Kidney (tissue), 14 donors: ENCODE measurements around the gene ZFAND6. TPM values are rescaled to one million over a fixed set of nuclear protein-coding genes. Genes with fewer than 3 reads are reported as not detected.

Experiments
- DNase-seq, 5 donors: peaks; one replicate each; pipeline ENCODE4 v3.0.0-alpha.2; 2013 to 2020
- FAIRE-seq: peaks from 2 replicates; lab custom pipeline; 2012; peaks lifted over from hg19 to GRCh38; lab: Jason Lieb, UNC
- H3K27ac ChIP-seq, 2 donors: one replicate each; pipeline ENCODE4 v1.7.0; 2013; ENCODE audit warnings: low read depth in 2 of 2, low read length in 2 of 2, inconsistent platforms in 1 of 2
- H3K27me3 ChIP-seq: one replicate; pipeline ENCODE4 v1.7.1; 2013; ENCODE audit warnings: low read length, inconsistent platforms; ENCODE audit not compliant: control insufficient read depth, insufficient read depth
- H3K36me3 ChIP-seq, 3 donors: one replicate each; pipeline versions ENCODE4 v1.7.0 to v1.7.1; 2013; ENCODE audit warnings: low read length in 3 of 3, control low read depth in 1 of 3, inconsistent platforms in 1 of 3; ENCODE audit not compliant: insufficient read depth in 3 of 3, control insufficient read depth in 2 of 3
- H3K4me1 ChIP-seq, 3 donors: one replicate each; pipeline versions ENCODE4 v1.7.0 to v1.7.1; 2013; ENCODE audit warnings: low read length in 3 of 3, inconsistent platforms in 1 of 3, low read depth in 1 of 3; ENCODE audit not compliant: control insufficient read depth in 2 of 3, insufficient read depth in 2 of 3
- H3K4me3 ChIP-seq, 3 donors: one replicate each; pipeline versions ENCODE4 v1.7.0 to v1.8.1; 2013; ENCODE audit warnings: low read length in 3 of 3, control low read depth in 1 of 3, inconsistent platforms in 1 of 3
- H3K9ac ChIP-seq, 3 donors: one replicate each; pipeline versions ENCODE4 v1.7.0 to v1.7.1; 2013; ENCODE audit warnings: low read length in 3 of 3, control low read depth in 1 of 3, inconsistent platforms in 1 of 3
- H3K9me3 ChIP-seq, 3 donors: one replicate each; pipeline versions ENCODE4 v1.7.0 to v1.7.1; 2013; ENCODE audit warnings: low read length in 3 of 3, control low read depth in 1 of 3, inconsistent platforms in 1 of 3; ENCODE audit not compliant: control insufficient read depth in 2 of 3, insufficient read depth in 1 of 3
- intact Hi-C: fragments of 100-400 bp; cut with DNase I; formaldehyde crosslinking; loops from one replicate; pipeline ENCODE4 v1.11.1; 2022
- polyA plus RNA-seq: library from polyadenylated mRNA; stranded (reverse); fragments of 350-450 nt; fragmentation: Illumina TruSeq; extraction: RNeasy Lipid Tissue Mini Kit (QIAGEN cat#74804); gene quantifications from one replicate; pipeline ENCODE4 v1.2.3, GENCODE V29; 2014; ENCODE audit warnings: low read depth, low replicate concordance; ENCODE audit not compliant: insufficient read depth
- total RNA-seq: library from RNA; stranded (reverse); fragmentation: NEBNext Ultra II Directional; extraction: Animal tissue kit (Norgen Biotek cat#: 25700); gene quantifications from one replicate; pipeline ENCODE4 v1.2.1, GENCODE V29; 2021
- TF ChIP-seq, protein P1 (sequence below): IDR thresholded peaks from 3 replicates; pipeline ENCODE4 v1.5.1; 2012; ENCODE audit warnings: mild to moderate bottlenecking, moderate library complexity, borderline replicate concordance; ENCODE audit not compliant: insufficient read depth; ENCODE audit errors: extremely low read depth
- donor health status: control.
- donor health status: control.
- donor health status: control.
- donor health status: control.
- donor health status: control.
- donor health status: DM: yes; HTN: yes; CAD: no.
- donor health status: Normal renal cell carcinoma (clear cell type).

Gene ZFAND6
- total and polyA plus RNA-seq, 2 donors from 2014 or later: 72.3 to 85.7 TPM

DNA sequence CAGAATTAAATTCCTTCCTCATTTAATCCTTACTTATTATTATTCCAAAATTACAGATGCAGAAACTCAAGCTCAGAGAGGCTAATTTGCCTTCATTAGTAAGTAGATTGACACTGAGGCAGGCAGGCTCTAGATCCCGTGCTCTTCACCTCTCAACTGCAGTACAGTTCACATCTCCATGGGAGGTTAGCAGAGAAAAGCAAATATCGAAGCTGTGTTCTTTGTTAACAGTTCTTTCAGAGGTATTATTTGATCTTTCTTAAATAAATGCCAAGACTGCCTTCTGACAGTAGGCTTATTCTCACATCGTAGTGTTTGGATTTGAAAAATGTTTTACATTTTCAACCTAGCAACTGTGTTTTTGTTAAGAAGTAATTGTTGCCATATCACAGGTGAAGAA lies 77.4 kb downstream of the ZFAND6 start:
- TF ChIP-seq, protein P1, sequence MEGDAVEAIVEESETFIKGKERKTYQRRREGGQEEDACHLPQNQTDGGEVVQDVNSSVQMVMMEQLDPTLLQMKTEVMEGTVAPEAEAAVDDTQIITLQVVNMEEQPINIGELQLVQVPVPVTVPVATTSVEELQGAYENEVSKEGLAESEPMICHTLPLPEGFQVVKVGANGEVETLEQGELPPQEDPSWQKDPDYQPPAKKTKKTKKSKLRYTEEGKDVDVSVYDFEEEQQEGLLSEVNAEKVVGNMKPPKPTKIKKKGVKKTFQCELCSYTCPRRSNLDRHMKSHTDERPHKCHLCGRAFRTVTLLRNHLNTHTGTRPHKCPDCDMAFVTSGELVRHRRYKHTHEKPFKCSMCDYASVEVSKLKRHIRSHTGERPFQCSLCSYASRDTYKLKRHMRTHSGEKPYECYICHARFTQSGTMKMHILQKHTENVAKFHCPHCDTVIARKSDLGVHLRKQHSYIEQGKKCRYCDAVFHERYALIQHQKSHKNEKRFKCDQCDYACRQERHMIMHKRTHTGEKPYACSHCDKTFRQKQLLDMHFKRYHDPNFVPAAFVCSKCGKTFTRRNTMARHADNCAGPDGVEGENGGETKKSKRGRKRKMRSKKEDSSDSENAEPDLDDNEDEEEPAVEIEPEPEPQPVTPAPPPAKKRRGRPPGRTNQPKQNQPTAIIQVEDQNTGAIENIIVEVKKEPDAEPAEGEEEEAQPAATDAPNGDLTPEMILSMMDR: no peak
- intact Hi-C loops: no loop called here
- no peak overlapping the region for H3K27ac ChIP-seq
- peaks cover 0 to 7% (median 3%) of the 10 kb centered on the region in 3 donors for H3K36me3 ChIP-seq
- no peaks in the 10 kb centered on the region for H3K9me3 ChIP-seq
- no peak overlapping the region for H3K4me3 ChIP-seq
- no peak overlapping the region for H3K9ac ChIP-seq
- DNase-seq (no peak), FAIRE-seq (no peak)
- no peaks in the 10 kb centered on the region for H3K4me1 ChIP-seq
- H3K27me3 ChIP-seq: no peaks in the 10 kb centered on the region

DNA sequence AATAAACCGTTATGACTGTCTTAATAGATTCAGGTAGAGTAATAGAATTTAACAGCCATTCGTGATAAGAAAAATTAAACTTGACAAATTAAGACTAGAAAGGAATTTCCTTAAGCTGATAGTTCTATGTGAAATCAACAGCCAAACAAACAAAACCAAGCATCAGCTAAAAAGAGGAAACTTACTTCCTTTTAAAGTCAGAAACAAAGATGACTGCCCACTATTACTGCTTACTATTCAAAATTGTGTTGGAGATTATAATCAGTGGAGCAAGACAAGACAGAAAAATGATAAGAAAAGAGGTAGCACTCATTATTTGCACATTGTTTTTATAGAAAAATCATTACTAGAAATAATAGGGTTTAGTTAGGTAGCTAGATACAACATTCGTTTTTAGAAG lies 79.5 kb downstream of the ZFAND6 start:
- no peak for FAIRE-seq
- no peak overlapping the region for H3K27ac ChIP-seq
- H3K27me3 ChIP-seq: no peaks in the 10 kb centered on the region
- TF ChIP-seq, protein P1: no peak
- no peak overlapping the region for H3K4me3 ChIP-seq
- H3K4me1 ChIP-seq: no peaks in the 10 kb centered on the region
- no peak overlapping the region for H3K9ac ChIP-seq
- H3K36me3 ChIP-seq: peaks cover 0 to 5% (median 0%) of the 10 kb centered on the region in 3 donors
- intact Hi-C loops: no loop called here
- no peaks in the 10 kb centered on the region for H3K9me3 ChIP-seq
- no peak for DNase-seq

DNA sequence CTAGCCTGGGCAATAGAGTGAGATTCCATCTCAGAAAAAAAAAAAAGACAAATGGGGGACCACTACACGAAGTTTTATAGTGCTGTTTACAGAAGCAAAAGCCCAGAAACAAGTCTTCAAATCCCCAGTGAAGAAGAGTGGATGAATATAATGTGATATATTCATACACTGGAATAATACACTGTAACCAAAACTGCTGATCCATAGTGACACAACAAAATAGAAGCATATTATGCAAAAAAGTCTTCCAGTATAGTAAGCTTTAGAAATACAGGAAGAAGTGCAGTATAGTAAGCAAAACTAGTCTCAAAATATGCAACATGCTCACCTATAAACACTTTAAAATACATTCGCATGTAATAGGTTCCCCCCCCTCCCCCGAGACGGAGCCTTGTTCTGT lies 81.4 kb downstream of the ZFAND6 start:
- intact Hi-C loops: no loop called here
- no peak for FAIRE-seq
- no peak for DNase-seq
- H3K27ac ChIP-seq: no peak overlapping the region
- no peaks in the 10 kb centered on the region for H3K9me3 ChIP-seq
- H3K4me3 ChIP-seq: no peak overlapping the region
- no peaks in the 10 kb centered on the region for H3K4me1 ChIP-seq
- no peaks in the 10 kb centered on the region for H3K36me3 ChIP-seq
- no peaks in the 10 kb centered on the region for H3K27me3 ChIP-seq
- TF ChIP-seq, protein P1: no peak
- H3K9ac ChIP-seq: no peak overlapping the region
